OCI-M2 (cell line): Measurements from ENCODE around the gene ENAH.

Experiments
- DNase-seq: peaks from one replicate; lab custom pipeline; 2025; ENCODE audit not compliant: unreplicated experiment; lab: John Stamatoyannopoulos, UW

ENAH gene

DNA sequence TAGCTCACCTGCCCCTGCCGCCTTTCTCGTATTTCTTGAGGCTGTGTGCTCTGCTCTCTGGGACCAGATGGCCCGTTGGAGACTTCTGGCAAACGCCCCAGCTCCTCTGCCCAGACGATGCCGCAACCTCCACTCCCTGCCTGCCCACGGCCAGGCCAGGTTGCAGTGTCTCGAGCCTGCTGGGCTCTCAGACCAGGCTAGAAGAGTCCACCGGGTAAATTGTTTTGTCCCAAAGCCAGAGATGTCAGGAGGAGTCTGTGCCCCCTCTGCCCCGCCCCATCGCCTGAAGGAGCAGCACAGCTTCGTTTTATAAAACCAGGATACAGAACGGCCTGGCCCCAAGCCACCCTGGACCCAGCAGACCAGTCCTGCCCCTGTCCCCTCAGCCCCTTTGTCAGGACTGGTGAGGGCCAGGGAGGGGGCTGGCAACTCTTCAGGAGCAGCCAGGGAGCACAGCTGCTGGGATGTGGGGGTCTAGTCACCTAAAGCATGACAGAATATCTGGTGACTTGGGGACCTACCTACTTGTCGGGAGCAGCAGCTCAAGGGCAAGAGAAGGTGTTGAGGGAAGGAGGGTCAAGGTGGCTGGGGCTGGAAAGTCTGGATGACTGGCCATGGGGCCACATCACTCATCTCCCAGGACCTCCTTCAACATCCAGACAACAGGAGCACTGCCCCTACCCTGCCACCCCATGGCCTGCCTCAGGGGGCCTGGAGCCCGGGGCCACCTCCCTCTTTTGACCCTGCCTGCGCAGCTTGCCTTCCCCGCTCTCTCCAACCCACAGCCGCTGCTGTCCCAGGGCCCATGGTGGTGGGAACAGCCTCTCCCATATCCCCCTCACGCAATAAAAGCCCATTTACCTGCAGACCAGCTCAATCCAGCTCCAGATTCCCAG is 191.1 kb downstream of the ENAH start:
- no peak for DNase-seq

DNA sequence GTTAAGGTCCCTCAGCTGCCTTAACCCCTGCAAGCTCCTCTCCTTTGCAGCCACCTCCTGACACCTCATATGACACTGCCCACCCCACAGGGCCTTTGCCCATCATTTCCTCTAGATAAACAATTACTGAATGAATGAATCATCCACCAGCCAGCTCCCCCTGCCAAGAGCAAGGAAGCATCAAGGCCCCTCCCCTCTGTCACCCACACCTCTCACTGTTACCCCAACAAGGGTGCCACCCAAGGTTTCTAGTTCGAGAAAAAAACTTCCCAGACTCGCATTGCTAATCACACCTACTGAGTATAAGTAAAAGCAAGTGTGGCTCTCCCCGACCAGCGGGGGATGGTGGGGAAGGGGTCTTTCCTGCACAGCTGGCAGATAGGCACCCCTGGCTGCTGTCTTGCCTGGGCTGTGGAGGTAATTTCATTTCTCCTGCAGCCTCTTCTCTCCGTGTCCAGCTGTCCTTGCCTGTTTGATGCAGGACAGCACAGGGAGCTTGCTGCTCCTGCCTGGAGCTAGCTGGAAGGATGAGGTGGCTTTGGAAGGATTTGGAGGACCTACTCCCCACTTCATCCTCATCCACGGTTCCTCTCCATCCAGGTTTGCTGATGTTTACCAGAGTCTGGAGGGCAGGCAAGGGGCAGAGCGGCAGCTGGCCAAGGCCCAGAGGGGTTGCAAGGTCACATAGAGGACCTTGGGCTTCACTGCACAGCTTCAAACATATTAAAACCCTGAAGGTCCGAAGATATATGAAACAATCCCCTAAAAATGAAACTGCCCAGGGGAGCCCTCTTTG is 192.0 kb downstream of the ENAH start:
- no peak for DNase-seq

DNA sequence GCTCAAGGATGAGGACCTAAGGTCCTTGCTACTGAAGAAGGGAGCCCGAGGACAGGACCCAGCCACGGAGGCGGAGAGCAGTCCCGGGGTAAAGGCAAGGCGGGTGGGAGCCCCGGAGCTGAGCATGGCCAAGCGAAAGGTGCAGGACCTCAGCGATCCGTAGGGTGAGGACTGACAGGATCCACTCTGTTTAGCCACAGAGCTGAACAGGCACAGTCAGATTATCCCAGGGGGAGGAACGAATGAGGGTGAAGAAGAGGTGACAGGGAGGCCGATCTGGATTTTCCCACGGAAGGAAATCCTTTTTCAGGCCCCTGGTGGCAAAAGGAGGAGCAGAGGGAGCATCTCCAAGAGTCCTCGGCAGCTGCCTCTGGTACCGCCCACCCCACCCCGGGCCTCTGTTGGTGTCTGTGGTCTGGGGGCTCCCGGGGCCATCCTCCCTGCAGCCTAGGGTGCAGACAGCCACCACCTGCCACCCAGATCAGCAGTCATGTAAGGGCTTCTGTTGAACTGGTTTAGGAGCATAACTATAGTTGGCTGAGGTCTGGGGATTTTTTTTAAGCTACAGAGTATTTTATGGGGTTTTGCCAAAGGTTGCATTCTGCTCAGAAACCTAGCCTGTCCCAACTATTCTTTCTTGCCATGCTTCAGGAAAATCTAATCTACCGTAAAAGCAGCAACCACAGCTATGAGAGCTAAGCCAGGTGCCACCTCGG is 192.7 kb downstream of the ENAH start:
- no peak for DNase-seq

DNA sequence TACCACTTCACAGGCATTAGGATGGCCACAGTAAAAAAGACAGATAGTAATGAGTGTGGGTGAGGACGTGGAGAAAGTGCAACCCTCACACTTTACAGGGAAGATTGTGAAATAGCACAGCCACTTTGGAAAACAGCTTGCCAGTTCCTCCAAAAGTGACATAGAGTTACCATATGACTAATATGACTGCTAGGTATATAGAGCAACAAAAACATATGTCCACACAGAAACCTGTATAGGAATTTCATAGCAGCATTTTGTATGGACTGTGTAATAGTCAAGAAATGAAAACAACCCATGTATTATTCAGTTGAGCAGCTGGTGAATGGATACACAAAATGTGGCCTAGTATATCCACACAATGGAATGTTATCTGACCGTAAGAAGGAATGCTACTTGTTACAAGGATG is 194.7 kb downstream of the ENAH start:
- DNase-seq = no peak

DNA sequence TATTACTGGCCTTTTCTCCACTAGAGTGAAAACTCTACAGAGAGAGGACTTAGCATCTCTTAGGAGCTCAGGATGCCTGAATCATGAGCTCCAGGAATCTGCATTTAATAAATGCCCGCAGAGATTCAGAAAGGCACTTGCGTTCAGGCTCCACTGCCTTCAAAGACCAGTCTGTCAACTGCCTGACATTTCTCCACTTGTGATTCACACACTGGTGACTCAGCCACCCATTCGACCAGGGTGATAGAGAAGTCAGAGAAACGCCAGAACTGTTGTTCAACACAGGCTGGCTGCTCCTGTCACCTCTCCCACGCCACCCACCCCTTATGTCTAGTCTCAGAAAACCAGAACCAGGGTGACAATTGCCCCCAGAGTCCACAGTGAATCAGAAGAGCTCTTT is 198.2 kb downstream of the ENAH start:
- DNase-seq = no peak

DNA sequence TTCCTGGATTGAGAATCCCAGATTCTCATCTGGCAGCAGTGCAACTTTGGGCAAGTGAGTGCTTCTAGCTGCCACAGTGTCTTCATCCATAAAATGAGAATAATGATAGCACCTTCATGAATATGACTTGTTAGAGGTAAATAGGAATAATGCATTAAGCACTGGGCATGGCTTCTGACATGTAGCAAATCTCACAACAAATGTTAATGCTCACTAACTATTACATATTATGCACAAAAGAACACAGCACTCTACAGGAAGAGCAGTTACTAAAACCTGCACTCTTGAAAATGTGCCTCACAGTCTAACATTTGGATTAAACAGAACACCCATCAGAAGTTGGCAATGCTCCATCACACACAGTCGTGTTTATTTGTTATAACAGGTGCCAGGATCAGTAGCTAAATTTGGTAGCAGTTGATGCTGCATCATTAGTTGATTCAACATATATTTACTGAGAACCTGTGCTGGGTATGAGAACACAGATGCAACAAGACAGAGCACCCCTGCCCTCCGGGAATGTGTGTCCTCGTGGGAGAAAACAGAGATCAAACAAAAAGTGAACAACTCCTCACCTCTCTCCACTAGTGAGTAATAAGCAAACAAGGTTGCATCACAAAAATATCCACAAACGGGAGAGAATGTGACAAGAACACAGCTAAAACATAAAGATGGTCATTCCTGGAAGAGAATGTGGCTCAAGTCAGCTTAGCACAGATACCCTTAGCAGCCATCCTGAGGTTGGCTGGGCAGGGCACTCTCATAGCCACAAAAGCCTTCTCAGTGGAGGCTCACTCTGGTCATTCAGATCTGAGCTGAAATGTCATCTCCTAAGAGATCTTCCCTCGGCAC is 198.9 kb downstream of the ENAH start:
- no peak for DNase-seq

DNA sequence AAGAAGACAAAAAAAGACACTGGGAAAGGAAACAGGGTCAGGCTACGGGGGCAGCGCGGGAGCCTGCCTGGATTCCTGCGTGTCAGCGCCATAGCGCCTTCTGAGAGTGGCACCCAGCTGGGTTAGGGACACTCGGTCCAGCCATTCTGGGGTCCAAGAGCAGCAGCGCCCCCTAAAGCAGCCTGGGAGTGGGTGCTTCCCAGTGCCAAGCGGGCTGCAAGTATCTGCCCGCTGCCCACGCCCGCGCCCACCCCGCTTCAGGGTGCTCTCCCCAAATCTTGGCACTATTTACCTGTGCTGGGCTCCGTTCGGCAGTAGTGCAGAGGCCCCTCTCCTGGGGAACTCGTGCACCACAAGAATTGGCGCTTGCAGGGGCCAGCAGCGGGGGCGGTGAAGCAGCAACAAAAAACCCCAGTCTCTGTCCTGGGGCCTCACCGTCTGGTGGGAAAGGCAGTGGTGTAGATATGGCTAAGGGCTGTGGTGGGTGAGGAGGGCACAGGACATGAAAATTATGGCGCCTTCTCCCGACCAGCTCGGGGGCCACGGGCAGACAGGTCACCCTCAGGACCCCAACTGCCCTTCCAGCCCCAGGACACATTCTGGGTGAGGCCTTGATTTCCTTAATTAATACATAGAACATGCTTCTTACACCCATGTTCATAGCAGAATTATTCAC is 200.9 kb downstream of the ENAH start:
- no peak for DNase-seq

DNA sequence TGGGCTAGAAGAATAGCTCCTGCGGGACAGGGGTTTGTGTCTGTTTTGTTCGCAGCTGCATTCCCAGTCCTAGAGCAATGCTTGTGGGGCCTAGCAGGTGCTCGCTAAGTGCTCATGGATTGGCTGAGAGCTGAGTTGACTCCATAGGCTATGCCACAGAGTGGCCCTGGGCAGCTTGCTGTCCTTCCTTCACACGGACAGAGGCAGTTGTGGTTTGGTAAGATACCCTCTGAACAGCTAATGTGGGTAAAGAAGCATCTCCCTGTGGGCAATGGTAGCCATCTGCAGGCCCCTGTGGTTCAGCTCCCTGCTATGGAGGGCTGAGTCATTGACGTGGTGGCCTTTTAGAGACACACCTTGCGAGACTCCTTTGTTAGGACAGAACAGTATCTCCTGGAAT is 201.6 kb downstream of the ENAH start:
- DNase-seq = no peak

DNA sequence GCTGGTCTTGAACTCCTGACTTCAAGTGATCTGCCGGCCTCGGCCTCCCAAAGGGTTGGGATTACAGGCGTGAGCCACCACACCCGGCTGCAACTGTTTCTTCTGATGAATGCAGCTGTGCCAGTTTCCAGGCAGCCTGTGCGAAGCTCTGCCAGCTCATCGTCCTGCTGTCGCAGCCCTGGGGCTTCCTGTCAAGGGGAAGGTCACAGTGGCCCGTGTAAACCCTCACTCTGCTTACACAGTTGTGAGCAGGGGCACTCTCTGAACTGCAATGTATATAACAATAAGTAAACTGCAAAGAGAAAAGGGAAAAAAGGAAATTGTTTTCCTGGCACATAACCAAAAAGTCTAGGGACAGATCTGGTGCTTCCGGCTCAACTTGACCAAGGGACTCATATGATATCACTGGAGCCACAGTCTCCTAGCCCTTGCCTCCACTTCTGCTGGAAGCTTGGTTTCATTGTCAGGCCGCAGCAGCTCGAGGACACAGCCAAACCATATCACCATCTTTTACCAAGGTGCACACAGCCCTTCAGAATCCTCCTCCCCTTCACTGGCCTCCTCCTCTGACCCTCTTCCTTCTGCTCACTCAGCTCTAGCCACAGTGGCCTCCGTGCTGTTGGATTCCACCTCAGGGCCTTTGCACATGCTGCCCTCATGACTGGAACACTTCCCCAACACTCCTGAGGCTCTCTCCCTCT is 202.3 kb downstream of the ENAH start:
- no peak for DNase-seq

DNA sequence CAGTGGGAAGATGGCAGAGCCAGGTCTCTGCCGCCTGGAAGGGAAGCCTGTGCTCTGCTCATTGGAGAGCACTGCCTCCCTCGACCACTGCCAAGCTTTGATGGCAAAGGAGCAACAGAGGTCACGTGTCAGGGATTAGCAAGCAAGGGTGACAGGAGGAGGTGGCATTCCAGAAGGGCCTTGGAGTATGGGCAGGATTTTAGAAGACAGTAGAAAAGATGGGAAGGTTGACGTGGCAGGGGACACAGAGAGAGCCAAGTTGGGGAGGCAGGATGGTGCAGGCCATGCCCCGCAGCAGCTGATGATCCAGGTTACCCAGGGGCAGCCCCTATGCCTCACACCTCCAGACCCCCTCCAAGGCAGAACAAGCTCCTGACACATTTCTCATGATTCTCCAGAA is 203.1 kb downstream of the ENAH start:
- no peak for DNase-seq

DNA sequence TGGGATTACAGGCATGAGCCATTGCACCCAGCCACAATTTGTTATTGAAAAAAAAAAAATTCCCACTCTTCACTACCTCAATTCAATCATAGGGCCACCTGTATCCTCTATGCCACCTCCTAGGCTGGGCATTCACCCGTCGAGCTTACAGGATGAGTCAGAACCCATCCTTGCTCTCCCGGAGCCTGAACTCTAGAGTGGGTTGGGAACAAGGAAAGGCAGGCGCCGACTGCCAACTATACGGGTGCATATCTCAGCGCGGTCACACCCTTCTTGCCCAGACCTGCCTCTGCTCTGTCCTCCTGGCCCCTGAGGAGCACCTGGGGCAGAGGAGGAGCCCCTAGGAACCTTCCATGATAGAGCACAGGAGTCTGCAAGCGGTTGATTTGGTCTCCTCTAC is 203.7 kb downstream of the ENAH start:
- no peak for DNase-seq

DNA sequence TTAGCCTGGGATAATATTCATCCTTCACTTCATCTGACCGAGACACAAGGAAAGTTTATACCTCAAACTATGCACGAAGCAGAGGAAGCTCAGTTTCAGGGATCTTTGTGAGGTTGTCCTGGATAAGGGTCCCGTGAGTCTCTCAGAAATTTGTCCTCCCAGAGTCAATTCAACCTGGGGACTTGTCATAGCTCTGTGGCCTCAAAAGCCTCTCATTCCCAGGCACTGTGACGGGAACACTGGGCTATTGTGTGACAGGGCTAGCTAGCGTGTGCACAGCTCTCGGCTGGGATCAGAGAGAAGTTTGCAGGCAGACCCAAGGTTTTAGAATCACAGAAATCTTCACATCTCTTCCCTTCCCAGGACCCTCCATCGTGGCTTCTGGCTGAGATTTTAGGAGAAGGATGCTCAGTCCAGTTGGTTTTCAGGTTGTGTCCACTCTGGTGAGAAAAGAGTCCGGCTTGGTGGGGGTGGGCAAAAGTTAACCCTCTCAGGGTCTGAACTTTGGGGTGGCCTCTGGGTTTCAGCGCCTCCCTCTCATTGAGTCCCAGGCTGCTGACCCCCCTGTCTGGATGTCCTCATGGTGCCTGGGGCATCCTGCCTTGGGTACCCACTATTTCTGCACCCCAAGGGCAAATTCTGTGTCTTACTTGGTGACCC is 204.6 kb downstream of the ENAH start:
- DNase-seq = no peak

DNA sequence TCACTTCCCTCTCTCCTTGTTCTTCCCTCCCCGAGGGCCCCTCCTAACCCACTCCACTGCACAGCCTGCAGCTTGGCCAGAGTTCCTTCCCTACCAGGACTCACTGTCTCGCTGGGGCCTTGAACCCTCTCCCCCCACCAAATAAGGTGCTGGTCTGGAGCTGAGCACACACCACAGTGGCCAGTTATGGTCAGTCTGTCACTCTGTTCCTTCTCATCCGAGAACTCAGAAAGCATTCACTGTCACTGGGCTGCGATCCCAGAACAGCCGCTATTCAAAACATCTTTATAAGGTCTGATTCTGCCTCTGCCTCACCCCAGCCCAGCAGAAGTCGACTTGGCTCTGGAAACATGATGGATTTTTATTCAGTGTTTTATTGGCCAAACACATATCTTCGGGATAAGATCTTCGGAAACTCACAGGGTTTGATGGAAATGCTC is 205.3 kb downstream of the ENAH start:
- DNase-seq = no peak

DNA sequence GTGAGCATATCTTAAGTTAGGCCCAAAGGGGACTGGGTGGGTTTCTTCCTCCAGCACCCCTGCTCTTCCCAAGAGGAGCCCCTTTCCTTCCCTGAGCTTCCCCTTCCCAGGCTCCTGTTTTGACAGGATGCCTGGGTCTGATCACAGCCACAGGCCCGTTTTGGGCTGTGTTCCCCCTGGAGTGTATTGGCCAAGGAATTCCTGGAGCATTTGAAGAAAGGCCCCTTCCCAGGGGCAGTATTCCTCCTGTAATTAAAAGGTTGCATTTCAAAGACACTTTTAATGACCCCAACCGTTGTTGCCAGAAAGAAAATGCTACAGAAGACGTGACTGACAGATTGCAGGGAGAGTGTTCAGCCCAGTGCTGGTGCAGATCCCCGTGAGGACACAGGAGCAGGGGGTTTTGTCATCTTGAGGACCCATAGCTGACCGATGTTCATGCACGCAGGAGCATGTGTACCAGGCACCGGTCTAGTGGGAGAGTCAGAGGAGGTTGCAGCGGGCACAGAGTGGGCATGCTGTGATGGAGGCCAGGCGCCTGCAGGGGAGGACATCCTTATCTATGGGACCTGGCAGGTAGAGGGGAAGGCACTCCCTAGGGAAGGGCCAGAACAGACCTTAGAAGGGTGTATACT is 205.8 kb downstream of the ENAH start:
- no peak for DNase-seq

DNA sequence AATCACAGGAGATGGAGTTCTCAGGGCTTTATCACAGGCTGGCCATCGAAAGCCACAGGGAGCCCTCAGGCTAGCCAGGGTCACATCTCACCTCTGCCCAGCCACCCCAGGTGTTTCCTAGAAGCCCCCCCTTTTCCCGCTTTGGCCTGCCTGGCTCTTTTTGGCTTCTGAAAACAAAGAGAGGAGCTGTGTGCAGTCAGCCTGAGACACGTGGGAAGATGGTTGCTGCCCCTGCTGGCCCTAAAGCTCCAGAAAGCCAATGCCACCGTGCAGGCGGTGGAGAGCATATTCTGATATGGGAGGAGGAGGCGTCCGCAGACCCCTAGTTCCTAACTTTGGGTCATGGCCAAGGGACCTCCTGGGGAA is 206.3 kb downstream of the ENAH start:
- no peak for DNase-seq

DNA sequence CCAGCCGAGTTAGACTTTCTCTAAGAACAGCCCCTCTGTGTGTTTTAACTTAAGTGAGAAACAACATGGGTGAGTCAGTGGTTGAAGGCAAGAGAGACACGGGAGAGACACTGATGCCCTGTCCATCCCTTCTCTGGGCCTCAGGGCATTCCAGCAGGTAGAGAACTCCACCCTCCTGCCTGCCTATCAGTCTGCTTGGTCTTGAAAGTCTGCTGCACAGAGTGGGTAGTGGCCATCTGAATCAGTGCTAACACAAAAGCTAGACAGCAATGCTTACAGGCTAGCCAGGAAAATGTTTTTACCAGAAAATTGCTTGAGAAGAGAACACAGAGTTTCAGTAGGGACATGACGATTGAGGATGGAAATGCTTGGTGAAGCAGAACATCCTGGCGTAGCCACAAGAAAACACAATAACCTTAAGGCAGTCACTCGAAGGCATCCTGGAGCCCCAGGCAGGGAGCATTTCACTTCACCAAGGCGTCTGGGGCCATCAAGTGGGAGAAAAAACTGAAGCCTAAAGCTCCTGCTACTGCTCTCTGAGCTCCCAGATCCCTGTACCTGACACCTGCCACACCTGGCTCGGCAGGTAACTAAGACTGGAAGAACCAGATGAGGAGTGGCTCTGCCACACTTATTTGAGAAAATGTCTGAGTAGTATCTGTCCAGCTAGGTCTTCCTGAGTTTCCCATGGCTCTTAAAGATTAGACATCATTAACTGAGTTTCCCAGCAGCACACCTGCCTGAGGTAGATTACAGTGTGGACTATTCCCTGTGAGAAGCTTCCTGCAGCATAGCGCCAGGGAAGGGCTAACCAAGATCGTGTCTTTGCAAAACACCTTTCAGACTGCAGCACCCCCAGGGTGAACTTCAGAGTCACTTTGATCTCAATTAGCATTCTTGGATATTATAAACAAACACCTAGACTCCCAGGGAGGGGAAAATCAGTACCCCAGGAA is 207.0 kb downstream of the ENAH start:
- no peak for DNase-seq

DNA sequence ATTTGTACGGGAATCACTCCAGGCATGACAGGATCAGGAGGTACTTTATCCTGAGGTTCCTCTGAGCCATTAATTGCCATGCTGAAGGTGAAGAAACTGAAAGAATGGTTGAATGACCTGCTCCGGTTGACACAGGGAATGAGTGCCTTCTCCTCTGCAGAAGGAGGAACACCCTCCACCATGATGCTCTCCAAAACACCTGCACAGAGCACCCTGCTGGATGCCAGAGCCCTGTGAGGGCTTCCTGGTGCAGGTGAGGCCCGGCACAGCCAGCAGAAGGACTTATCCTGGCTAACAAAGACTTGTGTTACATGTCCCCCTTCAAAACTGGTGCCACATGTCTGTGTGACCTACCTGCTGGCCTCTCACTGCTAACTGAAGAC is 210.8 kb downstream of the ENAH start:
- DNase-seq = no peak
